HG03432 (cell line): ENCODE data around the gene L3MBTL2.

Experiments
- ATAC-seq: cut with Tn5 transposase; IDR thresholded peaks from one replicate; pipeline ENCODE4 v1.9.1; 2021; ENCODE audit warnings: mild to moderate bottlenecking, moderate library complexity; ENCODE audit not compliant: unreplicated experiment

L3MBTL2 gene

DNA sequence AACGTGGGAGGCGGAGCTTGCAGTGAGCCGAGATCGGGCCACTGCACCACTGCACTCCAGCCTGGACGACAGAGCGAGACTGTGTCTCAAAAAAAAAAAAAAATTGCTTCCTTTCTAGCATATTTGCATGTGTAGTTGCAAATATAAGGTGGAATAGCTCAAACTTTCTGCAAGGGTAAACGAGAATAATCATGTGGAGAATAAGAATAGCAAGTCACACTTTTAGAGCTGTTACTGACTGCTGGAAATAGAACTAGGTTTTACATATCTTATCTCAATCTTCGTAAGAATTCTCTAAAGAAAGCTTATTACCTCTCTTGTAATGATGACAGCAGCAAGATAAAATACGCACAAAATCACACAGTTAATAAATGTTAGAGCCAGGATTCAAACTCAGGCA is 1.6 kb downstream of the L3MBTL2 start:
- ATAC-seq, result no peak

DNA sequence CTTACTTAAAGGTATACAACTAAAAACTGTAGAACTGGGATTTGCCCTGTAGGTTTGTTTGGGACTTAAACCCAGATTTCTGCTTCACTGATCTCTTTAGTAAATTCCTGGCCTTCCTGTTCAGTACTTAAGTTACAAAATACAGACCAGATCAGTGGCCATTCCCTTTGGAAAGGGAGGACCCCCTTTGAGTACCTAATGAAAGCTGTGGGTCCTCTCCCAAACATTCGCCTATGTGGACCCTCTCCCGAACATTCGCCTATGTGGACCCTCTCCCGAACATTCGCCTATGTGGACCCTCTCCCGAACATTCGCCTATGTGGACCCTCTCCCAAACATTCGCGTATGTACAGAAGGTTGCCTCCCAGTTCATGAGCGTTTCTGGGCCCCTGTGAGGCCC is 10.3 kb downstream of the L3MBTL2 start:
- no peak for ATAC-seq

DNA sequence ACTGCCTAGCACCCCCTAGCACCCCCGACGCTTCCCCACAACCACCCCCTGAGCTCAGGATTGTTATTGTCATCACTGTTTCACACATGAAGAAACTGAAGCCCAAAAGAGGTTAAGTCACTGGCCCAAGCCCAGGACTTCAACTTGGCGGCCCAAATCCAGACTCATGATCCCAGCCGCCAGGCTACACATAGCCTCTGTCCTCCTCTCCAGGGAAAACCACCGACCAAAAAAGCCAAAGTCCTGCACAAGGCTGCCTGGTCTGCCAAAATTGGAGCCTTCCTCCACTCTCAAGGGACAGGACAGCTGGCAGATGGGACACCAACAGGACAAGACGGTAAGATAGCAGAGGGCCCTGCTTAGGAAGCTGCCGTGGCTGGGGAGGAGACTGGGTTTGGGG is 10.8 kb downstream of the L3MBTL2 start:
- ATAC-seq, result no peak

DNA sequence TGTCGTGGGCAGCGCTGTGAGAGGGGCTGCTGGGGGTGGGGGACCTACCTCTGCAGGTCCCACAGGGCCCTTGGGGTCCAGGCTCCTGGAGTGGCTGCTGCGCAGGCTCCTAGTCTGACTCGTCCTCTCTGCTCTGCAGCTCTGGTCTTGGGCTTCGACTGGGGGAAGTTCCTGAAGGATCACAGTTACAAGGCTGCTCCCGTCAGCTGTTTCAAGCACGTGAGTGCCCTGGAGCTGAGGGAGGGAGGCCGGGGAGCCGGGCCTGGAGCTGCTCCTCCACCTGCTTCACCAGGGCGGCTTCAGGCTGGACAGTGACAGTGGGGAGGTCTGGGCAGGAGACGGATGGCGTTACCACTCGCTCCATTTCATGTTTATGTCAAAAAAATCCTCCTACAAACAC is 11.9 kb downstream of the L3MBTL2 start:
- ATAC-seq, result no peak

DNA sequence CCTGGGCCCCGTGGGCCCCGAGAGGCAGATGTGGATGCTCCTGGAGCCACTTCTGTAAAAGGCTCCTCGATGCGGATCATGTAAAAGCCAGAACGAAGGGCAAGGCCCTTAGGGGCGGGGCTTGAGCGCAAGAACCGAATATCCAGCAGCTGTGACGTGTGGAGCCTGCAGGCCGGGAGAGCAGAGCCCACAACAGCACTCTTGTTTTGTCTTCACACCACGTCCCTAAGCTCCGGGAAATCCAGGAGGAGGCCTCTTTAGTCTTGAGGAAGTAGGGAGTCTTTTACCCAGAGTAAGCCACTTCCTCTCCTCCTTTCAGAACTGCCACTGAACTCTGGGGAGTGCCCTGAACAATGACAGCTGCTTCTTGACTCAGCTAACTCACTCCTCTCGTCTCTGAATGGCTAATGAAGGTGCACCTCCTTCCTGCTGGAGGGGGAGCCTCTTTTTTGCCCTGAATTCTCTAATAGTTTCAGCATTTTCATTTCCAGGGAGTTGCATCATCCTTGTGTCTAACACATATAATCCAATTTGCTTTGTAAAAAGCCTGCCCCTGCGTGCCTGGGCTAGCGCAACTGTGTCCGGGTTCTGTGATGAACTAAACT is 12.5 kb downstream of the L3MBTL2 start:
- ATAC-seq, result peak; percentile 62

DNA sequence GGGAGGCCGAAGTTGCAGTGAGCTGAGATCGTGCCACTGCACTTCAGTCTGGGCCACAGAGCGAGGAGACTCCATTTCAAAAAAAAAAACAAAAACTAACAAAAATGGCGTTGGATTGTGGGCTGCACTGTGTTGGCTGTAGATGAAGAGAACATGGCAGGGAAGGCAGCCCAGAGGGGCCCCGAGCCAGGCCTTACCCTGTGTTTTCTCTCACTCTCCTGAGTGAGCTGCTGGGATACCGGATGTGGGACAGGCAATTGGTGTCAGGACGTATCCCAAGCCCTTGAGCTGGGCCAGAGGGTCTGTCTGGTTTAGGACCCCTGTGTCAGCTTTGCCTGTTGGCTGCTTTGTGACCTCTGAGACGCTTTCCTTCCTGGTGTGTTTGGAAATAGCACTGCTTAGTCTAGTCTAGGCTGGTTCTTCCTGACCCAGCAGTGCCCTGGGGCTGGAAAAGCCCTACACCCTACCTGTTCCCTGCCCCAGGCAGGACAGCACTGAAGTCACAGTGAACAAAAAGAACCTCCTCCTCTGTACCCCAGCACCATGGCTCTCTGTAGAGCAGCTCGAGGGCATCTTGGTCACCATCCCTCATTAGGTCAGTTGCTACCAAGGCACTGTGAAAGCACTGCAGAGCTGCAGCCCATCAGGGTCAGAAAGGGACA is 17.9 kb downstream of the L3MBTL2 start:
- ATAC-seq, result no peak

DNA sequence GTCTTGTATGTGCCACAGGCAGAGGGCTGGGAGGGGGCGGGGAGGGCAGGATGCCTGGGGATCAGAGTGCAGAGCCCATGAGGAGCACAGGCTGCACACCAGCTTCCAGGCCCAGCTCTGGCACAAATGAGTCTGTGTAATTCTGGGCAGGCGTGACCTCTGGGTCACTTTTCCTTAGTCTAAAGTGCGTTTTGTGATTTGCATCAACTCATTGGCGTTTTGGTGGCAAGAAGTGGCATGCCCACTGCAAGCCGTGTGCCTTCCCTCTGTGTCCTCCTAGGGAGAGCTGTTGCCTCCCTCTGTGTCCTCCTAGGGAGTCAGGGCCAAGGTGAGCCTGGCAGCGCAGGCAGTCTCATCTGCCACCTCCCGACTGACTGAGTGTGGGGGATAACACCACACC is 18.4 kb downstream of the L3MBTL2 start:
- no peak for ATAC-seq

DNA sequence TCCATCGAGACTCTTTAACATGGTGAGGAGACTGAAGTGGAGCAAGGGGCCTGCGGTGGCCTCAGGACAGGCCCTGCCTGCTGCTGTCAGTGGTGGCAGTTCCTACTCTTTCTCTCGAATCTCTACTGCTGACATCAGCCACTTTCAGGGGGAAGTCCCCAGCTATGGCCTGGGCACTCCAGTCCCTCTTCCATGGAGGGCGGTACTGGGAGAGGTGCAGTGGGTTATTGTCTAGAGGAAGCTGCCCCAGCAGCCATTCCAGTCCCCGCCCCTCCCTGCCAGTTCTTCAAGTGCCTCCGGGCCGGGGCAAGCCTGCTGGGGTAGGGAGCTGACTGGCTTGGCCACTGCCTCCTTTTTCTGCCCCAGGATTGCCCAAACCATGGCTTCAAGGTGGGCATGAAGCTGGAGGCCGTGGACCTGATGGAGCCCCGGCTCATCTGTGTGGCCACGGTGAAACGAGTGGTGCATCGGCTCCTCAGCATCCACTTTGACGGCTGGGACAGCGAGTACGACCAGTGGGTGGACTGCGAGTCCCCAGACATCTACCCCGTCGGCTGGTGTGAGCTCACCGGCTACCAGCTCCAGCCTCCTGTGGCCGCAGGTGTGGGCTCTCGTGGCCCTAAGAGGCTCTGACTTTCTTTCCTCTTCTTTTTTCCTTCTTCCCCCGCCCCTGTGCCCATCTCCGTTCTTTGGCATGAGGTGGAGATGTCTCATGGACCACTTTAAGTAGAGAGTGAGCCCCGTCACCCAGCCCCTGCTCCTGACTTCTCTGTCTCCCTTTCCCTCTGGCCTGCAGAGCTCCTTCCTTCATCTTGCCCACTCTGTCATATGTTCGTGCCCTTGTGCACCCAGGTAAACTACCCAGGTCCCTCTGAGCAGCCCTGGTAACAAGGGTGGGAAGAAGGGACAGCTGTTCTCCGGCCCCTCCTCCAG is 21.9 kb downstream of the L3MBTL2 start:
- ATAC-seq, result no peak

DNA sequence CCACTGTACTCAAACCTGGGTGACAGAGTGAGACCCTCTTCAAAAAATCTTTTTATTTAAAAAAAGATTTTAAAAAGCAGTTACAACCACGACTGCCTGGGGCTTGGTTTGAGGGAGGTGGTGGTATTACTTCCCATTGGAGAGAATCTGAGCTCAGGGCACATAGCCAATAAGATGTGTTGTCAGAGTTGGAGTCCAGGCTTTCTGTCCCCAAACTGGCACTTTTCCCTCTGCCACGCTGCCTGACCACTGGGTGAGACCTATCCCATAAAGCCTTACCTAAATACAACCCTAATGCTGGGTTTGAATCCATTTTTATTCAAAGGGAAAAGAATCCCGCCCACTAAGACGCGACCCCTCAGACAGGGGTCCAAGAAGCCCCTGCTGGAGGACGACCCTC is 24.1 kb downstream of the L3MBTL2 start:
- ATAC-seq, result no peak

DNA sequence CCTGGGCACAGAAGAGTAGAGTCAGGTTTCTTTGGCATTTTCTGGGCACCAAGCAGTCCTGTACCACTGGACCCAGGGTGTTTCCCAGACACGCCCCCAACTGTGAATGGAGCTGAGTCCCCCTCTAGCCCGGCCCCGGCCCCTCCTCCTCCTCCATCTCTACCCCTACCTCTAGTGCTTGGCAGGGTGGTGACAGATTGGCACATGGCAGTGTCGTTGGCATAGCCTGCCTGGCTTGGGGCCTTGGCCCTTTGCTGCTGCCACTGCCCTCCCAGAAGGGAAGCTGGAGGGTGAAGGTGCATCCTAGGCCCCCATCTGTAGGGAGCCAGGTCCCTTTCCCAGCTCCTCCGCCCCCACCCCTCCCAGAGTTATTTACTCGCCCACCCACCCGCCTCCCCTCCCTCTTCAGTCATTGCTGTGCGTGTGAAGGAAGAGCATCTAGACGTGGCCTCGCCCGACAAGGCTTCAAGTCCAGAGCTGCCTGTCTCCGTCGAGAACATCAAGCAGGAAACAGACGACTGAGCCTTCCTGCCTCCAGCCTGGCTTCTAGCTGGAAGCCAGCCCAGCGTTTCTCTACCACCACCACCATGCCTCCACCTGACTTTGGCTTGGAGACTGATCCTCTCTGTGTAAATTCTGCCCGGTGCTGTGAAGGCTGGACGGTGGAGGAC is 24.8 kb downstream of the L3MBTL2 start:
- ATAC-seq, result no peak

DNA sequence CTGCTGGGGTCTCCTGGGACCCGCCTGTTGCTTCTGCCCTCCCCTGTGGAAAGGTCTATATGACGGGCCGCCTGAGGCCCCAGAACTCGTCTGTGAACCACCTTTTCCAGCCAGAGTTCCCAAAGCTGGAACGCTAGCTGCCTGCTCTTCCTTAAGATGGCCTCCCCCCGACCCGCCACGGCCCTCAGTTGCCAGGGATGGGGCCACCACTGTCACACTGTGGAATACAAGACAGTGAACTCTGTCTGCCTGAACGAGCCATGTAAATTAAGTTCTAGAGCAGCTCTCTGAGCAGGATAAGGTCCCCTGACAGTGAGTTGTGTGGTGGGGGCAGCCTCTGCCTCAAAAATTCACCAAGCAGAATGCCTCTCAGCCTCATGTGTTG is 25.3 kb downstream of the L3MBTL2 start:
- ATAC-seq, result no peak

DNA sequence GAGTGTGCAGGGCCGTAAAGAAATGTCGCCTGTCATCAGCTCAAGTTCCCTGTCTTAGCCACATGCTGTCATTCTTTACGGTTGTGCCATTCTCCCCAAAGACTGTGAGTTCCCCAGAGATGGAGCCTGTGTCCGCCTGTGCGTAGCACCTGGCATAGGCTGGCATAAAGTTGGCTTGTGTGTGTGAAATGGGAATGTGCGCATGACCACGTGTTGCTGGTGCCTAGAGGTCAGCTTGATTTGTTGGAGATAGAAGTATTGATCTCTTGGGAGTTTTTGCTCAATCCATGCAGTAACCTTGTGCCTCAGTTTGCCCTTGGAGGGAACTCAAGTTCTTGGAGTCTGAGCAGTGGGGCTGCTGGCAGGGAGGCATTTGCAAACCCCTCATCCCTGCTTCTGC is 26.3 kb downstream of the L3MBTL2 start:
- ATAC-seq, result no peak

DNA sequence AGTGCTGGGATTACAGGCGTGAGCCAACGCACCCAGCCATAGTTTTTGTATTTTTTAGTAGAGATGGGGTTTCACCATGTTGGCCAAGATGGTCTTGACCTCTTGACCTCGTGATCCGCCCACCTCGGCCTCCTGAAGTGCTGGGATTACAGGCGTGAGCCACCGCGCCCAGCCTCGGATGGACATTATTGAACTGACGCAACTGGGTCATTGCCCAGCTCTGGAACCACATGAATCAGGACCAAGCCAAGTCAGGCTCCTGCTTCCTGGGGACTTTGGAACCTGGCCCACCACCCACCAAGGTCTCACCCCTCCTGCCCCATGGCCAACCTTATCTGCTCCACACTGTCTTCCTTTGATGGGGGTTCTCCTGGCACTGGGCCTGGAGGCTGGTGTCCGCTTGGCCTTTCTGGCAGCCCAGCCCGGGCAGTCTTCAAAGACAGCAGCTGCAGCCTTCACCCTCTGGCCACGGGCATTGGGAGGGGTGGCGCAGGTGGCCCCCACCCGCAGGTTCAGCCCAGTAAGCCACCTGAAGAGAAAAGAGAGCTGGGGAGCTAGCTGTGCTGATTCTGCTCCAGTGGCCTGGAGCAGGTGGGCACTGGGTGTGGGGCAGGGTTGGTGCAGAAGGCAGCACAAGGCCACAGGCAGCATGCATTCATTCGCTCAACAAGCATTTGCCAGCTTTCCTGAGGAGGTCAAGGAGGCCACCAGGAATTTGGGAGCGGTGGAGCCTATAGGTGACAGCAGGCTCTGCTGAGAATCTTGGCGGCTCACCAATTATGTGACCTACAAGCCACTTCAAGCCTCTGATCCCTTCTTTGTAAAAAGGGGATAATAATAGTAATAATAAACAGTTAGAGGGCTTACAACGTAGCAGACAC is 29.9 kb downstream of the L3MBTL2 start:
- no peak for ATAC-seq

DNA sequence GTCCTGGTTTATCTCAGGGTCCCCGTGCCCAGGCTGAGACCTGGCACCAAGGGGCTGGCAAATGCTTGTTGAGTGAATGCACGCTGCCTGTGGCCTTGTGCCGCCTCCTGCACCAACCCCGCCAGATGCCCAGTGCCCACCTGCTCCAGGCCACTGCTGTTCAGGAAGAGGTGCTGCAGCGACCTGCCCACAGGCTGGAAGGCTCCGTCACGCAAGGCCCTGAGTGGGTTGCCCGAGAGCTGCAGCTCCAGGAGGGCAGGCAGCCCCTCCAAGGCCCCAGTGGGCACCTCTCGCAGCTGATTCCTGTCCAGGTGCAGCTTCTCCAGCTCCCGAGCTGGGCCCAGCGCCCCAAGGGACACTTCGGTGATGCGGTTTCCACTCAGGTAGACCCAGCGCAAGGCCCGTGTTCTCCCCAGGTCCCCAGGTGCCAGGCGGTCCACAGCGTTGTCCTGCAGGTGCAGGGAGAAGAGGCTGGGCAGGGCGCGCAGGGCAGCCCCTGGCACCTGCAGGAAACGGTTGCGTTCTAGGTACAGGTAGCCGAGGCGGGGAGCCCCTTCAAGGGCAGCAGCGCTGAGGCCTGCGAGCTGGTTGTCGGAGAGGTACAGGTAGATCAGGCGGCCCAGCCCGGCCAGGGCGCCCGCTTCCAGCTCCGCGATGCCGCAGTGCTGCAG is 32.1 kb downstream of the L3MBTL2 start:
- ATAC-seq, result no peak

DNA sequence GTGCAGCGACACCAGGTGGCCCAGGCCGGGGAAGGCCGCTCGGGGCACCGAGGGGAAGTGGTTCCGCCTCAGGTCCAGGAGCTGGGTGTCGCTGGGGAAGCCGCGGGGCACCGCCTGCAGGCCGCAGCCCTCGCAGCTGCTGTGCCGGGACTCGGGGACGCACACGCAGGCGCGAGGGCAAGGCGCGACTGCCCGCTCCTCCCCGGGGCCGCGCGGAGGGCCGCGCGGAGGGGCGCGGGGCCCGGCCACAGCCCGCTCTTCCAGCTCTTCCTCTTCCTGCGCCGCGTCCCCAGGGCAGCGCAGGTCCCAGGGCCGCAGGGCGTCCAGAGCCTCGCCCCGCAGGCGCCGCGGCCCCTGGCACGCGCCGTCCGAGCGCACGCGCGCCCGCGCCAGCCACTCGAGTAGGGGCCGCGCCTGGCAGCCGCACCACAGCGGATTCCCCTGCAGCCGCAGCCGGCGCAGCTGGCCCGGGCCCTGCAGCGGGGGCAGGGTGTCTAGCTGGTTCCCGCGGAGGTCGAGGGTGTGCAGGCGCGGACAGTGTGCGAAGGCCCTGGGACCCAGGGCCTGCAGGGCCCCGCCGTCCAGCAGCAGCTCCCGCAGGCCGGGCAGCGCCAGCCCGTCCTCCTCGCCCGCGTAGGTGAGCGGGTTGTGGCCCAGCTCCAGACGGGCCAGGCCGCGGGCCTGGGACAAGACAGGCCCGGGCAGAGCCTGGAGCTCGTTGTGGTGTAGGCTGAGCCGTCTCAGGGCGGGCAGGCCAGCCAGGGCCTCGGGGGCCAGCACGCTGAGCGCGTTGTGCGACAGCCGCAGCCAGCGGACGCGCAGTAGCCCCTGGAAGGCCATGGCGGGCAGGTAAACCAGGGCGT is 32.8 kb downstream of the L3MBTL2 start:
- peak; percentile 66 for ATAC-seq

DNA sequence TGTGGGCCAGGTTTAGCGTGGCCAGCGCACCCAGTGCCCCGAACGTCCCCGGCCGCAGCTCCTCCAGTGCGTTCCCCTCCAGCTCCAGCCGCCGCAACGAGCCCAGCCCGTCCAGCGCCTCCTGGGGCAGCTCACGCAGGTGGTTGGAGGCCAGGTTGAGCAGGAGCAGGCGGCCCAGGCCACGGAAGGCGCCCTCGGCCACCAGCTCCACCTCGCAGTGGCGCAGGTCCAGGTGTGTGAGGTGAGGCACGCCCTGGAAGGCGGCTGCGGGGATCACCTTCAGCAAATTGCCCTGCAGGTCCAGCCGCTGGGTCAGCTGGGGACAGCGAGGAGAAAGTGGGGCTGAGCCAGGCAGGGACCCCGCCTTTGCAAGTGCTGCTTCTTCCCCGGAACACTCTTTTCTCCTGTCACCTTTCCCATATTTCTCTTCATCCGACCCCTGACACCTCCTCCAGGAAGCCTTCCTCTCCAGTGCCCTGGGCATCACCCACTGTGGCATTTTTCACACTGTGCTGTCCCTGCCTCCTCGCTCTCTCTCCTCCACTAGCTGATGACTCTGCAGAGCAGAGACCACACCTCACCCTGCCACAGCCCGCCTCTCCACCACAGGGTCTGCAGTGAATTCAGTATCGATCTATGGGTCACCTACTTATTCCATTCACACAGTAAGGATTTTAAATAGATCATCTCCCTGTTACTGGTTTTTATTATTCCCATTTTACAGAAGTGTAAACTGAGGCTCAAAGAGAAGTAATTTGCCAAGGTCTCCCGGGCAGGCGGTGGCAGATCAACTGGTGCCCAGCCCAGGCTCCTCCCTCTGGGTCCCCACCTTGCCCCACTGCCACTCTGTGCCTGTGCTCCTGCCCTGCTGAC is 33.7 kb downstream of the L3MBTL2 start:
- no peak for ATAC-seq

DNA sequence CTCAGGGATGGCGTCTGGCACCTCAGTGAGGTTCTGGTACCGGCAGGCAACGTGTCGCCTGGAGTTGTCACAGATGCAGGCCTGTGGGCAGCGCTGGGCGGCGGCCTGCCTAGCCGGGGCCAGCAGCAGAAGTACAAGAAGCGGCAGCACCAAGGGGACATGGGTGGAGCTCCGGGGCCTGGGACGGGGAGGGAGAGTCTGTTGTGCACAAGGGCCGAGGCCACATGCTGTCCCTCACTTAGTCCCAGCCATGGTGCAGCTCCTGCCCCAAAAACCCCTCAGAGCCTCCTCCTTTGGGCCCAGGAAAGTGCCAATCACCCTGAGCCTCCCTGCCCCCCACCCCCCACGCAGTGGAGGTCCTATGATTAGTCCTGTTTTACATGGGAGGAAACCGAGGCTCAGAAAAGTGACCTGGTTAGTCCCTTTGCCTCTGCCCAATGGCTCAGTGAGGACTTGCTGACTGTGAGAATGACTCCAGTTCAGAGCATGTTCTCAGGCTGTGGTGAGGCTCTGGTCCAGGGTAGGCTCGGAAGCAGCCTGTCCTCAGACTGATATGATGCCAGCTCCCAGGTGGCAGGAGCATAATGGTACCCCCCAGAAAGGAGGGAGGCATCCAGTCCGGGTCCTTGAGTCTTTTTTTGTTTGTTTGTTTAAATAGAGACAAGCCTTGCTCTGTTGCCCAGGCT is 34.5 kb downstream of the L3MBTL2 start:
- no peak for ATAC-seq
